Omental fat pad (tissue), 4 donors: ENCODE measurements around the gene MBNL2. TPM values are rescaled to one million over a fixed set of nuclear protein-coding genes. Genes with fewer than 3 reads are reported as not detected.

Experiments used
- ATAC-seq: fragments of 150-250 bp; one replicate; pipeline ENCODE4 v1.9.1; 2016; ENCODE audit warnings: mild to moderate bottlenecking, moderate library complexity; ENCODE audit not compliant: low FRiP score
- DNase-seq: peaks from one replicate; pipeline ENCODE4 v3.0.0-alpha.2; 2019; ENCODE audit warnings: low spot score
- total RNA-seq, 4 donors: library from RNA; depleted of rRNA; stranded (reverse); fragments of >200 nt; gene quantifications; one replicate each; pipeline ENCODE4 v1.1.0, GENCODE V29; 2016
- TF ChIP-seq, protein P1 (sequence below), 3 donors: fragments of 450-650 bp; IDR thresholded peaks; one replicate each; pipeline ENCODE4 v1.5.1; 2016 to 2017; ENCODE audit warnings: antibody characterized with exemption in 3 of 3, mild to moderate bottlenecking in 3 of 3, moderate library complexity in 2 of 3

Gene MBNL2, protein sequence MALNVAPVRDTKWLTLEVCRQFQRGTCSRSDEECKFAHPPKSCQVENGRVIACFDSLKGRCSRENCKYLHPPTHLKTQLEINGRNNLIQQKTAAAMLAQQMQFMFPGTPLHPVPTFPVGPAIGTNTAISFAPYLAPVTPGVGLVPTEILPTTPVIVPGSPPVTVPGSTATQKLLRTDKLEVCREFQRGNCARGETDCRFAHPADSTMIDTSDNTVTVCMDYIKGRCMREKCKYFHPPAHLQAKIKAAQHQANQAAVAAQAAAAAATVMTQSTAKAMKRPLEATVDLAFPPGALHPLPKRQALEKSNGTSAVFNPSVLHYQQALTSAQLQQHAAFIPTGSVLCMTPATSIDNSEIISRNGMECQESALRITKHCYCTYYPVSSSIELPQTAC
- total RNA-seq = 100 to 1,000 TPM; 105 to 132 (median 123) TPM

DNA sequence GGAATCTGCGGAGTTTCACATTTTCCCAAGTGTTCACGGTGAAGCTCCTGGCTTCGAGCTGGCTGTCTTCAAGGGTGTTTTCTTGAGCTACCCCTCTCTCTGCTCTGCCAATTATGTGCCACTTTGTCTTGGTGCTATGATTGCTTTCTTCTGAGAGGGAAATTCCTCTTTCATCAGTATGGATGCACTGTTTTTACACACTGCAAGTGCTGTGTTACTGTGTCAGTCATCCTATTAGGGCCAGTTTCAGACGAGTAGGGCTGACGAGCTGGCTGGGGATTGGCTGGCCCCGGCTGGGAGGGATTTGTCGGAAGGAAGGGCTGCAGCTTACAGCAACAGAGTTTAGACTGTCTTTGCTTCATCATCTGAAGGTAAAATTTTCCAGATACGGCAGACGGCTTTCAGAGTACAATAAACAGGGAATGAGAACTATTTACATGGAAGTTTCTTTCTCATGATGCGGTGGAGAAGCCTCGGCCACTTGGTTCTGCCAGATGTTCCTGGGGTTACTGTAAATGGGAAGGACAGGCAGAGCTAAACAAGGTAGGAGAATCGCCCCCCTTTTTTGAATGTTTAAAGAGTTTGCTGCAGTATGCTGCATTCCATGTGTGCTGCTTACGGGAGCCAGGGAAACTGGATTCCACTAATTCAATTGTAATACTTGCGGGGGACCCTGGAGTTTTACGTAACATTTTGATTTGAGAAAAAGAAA, at the start of gene MBNL2:
Gene MBNL2, plus strand, starts transcription at position 345 of the 712 bp plus-strand sequence. CDS start 53,903 bp downstream, outside the sequence.
- DNase-seq (peak; percentile 71), ATAC-seq (peak; percentile 97)
- TF ChIP-seq, protein P1, sequence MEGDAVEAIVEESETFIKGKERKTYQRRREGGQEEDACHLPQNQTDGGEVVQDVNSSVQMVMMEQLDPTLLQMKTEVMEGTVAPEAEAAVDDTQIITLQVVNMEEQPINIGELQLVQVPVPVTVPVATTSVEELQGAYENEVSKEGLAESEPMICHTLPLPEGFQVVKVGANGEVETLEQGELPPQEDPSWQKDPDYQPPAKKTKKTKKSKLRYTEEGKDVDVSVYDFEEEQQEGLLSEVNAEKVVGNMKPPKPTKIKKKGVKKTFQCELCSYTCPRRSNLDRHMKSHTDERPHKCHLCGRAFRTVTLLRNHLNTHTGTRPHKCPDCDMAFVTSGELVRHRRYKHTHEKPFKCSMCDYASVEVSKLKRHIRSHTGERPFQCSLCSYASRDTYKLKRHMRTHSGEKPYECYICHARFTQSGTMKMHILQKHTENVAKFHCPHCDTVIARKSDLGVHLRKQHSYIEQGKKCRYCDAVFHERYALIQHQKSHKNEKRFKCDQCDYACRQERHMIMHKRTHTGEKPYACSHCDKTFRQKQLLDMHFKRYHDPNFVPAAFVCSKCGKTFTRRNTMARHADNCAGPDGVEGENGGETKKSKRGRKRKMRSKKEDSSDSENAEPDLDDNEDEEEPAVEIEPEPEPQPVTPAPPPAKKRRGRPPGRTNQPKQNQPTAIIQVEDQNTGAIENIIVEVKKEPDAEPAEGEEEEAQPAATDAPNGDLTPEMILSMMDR (IDR thresholded peaks at IDR 0.05) = no peak

DNA sequence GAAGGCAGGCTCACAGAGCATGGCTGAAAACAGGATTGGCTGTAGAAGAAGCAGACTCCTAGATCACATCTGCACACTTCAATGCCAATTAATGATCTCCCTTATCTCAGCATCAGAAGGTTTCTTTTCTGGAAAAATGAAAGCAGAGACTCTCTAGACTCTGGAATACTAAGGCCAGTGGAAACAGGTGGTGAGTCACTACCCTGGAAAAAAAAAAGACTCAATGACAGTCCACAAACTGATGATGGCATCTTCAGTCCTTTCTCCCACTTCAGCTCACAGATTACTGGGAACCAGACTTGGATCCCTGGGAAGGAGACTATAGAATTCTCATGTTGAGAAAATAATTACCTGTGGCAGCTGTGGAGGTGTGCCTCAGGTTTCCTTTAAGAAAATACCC, 47.5 kb upstream of the MBNL2 start:
- TF ChIP-seq, protein P1 (IDR thresholded peaks at IDR 0.05) = no peak
- ATAC-seq = no peak
- no peak for DNase-seq

DNA sequence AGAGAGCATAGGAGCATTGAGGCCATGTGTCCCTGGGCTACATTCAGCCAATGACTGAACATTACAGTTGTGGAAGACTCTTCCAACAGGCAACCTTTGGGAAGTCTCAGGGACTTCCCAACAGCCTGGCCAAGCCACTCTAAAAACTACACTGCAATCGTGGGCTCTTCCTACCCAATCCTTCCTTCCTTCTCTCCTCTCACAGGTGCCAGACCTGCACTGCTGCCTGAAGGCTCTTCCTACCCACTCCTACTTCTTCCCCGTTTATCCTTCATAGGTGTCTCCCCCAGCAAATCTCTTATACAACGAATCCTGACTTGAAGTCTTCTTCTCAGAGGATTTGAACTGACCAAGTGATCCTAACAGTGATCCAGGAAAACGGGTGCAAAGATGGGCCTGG, 47.1 kb upstream of the MBNL2 start:
- ATAC-seq = no peak

DNA sequence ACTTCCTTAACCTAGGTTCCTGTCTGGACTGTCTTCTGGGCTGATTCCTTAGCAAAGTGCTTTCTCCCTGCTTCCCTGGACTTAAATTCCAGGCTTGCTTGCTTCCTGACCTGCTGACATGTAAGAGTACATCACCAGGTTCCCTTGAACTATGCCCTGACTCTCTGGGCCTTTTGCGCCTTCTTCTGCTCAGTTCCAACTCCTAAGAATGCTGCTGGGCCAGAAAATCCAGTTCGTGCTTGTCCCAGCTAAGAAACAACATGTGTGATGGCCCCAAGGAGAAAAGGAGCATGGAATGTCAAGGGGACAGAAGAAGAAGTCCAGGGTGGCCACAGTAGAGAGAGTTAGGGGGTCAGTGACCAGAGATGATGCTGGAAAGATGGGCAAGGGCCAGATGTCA, 42.6 kb upstream of the MBNL2 start:
- TF ChIP-seq, protein P1 (IDR thresholded peaks at IDR 0.05) = no peak

More for the DNA sequence above, 47.1 kb upstream of the MBNL2 start:
- TF ChIP-seq, protein P1 (IDR thresholded peaks at IDR 0.05) = no peak
- DNase-seq = no peak

DNA sequence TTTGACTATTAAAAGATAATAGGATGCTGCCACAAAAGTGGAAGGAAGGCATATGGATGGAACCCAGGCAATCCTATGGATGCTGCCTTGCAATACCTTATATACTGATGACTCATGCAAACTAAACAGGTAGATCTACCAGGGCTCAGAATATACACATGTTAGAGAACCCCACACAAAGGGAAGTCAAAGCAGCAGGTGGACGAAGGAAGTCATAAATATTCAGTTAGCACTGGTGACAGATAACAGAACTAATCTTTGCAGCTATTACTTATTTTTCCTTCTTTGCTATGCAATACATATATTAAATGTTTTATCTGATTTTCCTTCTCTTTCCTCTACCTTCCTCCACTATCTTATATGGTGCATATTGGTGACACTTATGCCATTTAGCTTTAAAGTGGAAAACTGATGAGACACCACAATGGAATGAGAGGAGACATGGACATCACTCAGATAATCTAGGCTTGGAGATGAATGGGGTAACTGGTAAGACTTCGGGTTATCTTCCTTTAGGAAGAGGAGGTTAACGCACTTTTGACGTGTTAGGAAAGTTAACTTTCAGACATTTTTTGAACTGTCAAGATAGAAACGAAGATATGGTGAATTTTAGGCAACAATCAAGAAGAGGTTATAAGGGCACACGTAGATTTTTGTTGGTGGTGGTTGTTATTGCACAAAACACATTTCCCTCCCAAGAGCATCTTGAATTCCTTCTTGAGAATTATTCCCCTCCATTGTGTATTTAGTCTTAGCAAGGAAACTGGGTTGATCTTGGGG, 39.8 kb upstream of the MBNL2 start:
- DNase-seq (no peak), ATAC-seq (no peak)
- TF ChIP-seq, protein P1 (IDR thresholded peaks at IDR 0.05) = no peak

More for the DNA sequence above, 42.6 kb upstream of the MBNL2 start:
- DNase-seq (no peak), ATAC-seq (no peak)

DNA sequence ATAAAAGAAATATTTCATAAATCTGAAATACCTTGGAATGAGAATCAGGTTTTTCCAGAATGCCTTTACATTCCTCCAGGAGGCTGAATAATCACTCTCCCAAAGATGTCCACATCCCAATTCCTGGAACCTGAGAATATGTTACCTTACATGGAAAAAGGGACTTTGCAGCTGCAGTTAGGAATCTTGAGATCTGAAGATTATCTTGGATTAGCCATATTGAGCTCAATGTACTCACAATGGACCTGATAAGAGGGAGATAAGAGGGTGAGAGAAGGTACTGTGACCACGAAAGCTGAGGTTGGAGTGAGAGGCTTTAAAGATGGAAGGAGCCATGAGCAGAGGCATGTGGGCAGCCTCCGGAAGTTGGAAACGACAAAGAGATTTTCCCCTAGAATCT, 36.8 kb upstream of the MBNL2 start:
- ATAC-seq (no peak), DNase-seq (no peak)
- TF ChIP-seq, protein P1 (IDR thresholded peaks at IDR 0.05) = no peak
